ENCODE data around the gene NTF3. TPM values are rescaled to one million over a fixed set of nuclear protein-coding genes. Genes with fewer than 3 reads are reported as not detected.
"Not testable (repeated sequence)": the region's sequence is repeated elsewhere in the genome, so short reads cannot be mapped to it uniquely, and the experiment has no call there.

The NTF3 gene
- total and polyA plus RNA-seq, 9 of the 15 experiments (the other 6 are each of a cell fraction or from before 2014, with no cell fraction given): not detected

GRCh38 chr12:5537026-5537615 is 105.2 kb downstream of the NTF3 start:
- intact Hi-C loops (cut with micrococcal nuclease); H3K4me1 ChIP-seq (replicated peaks in 1 of 2; ENCODE audit: control insufficient read depth in 2 of 2, insufficient read depth in 2 of 2, low read length in 2 of 2); H3K4me2 ChIP-seq (ENCODE audit: insufficient read depth, low read length); H3K9me1 ChIP-seq (ENCODE audit: control insufficient read depth, insufficient read depth, low read length); H3K9ac ChIP-seq (ENCODE audit: insufficient read depth in 1 of 2, low read depth in 2 of 2, low read length in 2 of 2); FAIRE-seq; H3K4me3 ChIP-seq; in situ Hi-C loops (cut with MboI); DNase-seq (ENCODE audit: extremely low read depth in 1 of 4, low spot score in 3 of 4); H2AFZ ChIP-seq (ENCODE audit: low read depth, low read length); CTCF ChIA-PET (ENCODE audit: low intra/inter-chr PET ratio); POLR2A ChIA-PET; H3K36me3 ChIP-seq (ENCODE audit: control insufficient read depth, insufficient read depth, low read length); H3K79me2 ChIP-seq (ENCODE audit: control insufficient read depth, insufficient read depth, low read length); H3K27me3 ChIP-seq (ENCODE audit: control insufficient read depth in 2 of 2, insufficient read depth in 2 of 2, low read length in 2 of 2); H3K9me3 ChIP-seq (replicated peaks; ENCODE audit: control insufficient read depth, insufficient read depth, low read depth, low read length); H4K20me1 ChIP-seq (replicated peaks; ENCODE audit: control insufficient read depth, insufficient read depth, low read length); BruUV-seq (replicated peaks); H3K27ac ChIP-seq (ENCODE audit: extremely low read depth, low read depth, low read length); ATAC-seq: not testable (repeated sequence)
- 2% methylated on average over 8 of the region's 13 CpGs for whole genome bisulfite sequencing (ENCODE audit: insufficient coverage, low coverage, missing lambda C conversion rate)

- FAIRE-seq (no peak), ATAC-seq (no peak), DNase-seq (ENCODE audit: extremely low read depth in 1 of 4, low spot score in 3 of 4) (no peak)
- Histone ChIP-seq H2AFZ (ENCODE audit: low read depth, low read length) (no peak overlapping the region), H3K27me3 (ENCODE audit: control insufficient read depth in 2 of 2, insufficient read depth in 2 of 2, low read length in 2 of 2) (no peaks in the 10 kb centered on the region), H3K9me3 (replicated peaks; ENCODE audit: control insufficient read depth, insufficient read depth, low read depth, low read length) (no peaks in the 10 kb centered on the region), H4K20me1 (replicated peaks; ENCODE audit: control insufficient read depth, insufficient read depth, low read length) (no peaks in the 10 kb centered on the region), H3K27ac (ENCODE audit: extremely low read depth, low read depth, low read length) (no peak overlapping the region), H3K4me3 (no peak overlapping the region), H3K9ac (ENCODE audit: insufficient read depth in 1 of 2, low read depth in 2 of 2, low read length in 2 of 2) (no peak overlapping the region), H3K79me2 (ENCODE audit: control insufficient read depth, insufficient read depth, low read length) (no peaks in the 10 kb centered on the region), H3K36me3 (ENCODE audit: control insufficient read depth, insufficient read depth, low read length) (no peaks in the 10 kb centered on the region), H3K4me1 (replicated peaks in 1 of 2; ENCODE audit: control insufficient read depth in 2 of 2, insufficient read depth in 2 of 2, low read length in 2 of 2) (no peaks in the 10 kb centered on the region), H3K4me2 (ENCODE audit: insufficient read depth, low read length) (no peak overlapping the region), H3K9me1 (ENCODE audit: control insufficient read depth, insufficient read depth, low read length) (no peaks in the 10 kb centered on the region)
- no TSS peak for BruUV-seq (replicated peaks)
- TF ChIP-seq FOXP1 (CRISPR knock-in tag; IDR thresholded peaks at IDR 0.05) (no peak), SRSF3 (IDR thresholded peaks at IDR 0.05; ENCODE audit: insufficient read depth, low read length) (no peak), ZNF589 (CRISPR knock-in tag; IDR thresholded peaks at IDR 0.05; ENCODE audit: low read depth) (no peak)
- CTCF ChIA-PET (ENCODE audit: low intra/inter-chr PET ratio): no interaction called here
- WGBS (ENCODE audit: insufficient coverage, low coverage, missing lambda C conversion rate): 4% methylated on average over 8 of the region's 8 CpGs
- in situ Hi-C loops (cut with MboI) (no loop called here), intact Hi-C loops (cut with micrococcal nuclease) (no loop called here)
- POLR2A ChIA-PET: interaction anchor here (1.4 kb wide), 1 partner anchor 12 kb away, joined by 3 read pairs; no protein-coding TSS in a partner anchor
These were observed 105.9 kb downstream of the NTF3 start for GRCh38 chr12:5537771-5538170.

Data from K562 (cell line).